HepG2 (cell line): Measurements from ENCODE around the gene CTIF. TPM values are rescaled to one million over a fixed set of nuclear protein-coding genes. Genes with fewer than 3 reads are reported as not detected.

Experiments used
- ATAC-seq: fragments of 200-7000 bp; cut with Tn5 transposase; 3 replicates; pipeline ENCODE4 v1.9.1; 2020; ENCODE audit warnings: mild to moderate bottlenecking, moderate library complexity
- BruUV-seq: library from RNA; stranded (reverse); fragments of 400-500 nt; replicated peaks from 2 replicates; lab custom pipeline; 2021; lab: Mats Ljungman, UMichigan
- CTCF ChIA-PET: fragments of 300-600 bp; formaldehyde crosslinking; extraction: SDS; loops from one replicate; lab custom pipeline; 2021; ENCODE audit warnings: low total read pairs, inconsistent platforms, low intra/inter-chr PET ratio; lab: Yijun Ruan, JAX
- POLR2A ChIA-PET: fragments of 350-600 bp; sonication (Branson Sonifier 250); formaldehyde crosslinking; loops from one replicate; lab custom pipeline; 2020; ENCODE audit warnings: antibody characterized with exemption, inconsistent platforms; lab: Yijun Ruan, JAX
- DNase-seq: peaks from one replicate; pipeline ENCODE4 v3.0.0-alpha.2; 2015; ENCODE audit warnings: low spot score
- FAIRE-seq: peaks from 3 replicates; lab custom pipeline; 2011; peaks lifted over from hg19 to GRCh38; lab: Jason Lieb, UNC
- H2AFZ ChIP-seq: one replicate; pipeline ENCODE4 v1.6.1; 2011; ENCODE audit warnings: low read length, inconsistent platforms
- H3K27ac ChIP-seq: fragments of 300-600 bp; 3 replicates; pipeline ENCODE4 v1.8.0; 2011; ENCODE audit warnings: mixed run types, mild to moderate bottlenecking, mixed read lengths, low read length, inconsistent platforms; ENCODE audit not compliant: insufficient read depth; ENCODE audit errors: extremely low read length
- H3K27me3 ChIP-seq, 2 experiments: fragments of 200-600 bp in 1 of 2; 2 replicates in 1 of 2; 3 replicates in 1 of 2; pipeline versions ENCODE4 v1.6.0 to v1.8.0; 2011; ENCODE audit warnings: low read length in 2 of 2, mild to moderate bottlenecking in 2 of 2, moderate library complexity in 2 of 2, inconsistent platforms in 1 of 2; ENCODE audit not compliant: insufficient read depth in 2 of 2, control insufficient read depth in 1 of 2
- H3K36me3 ChIP-seq, 2 experiments: fragments of 200-600 bp in 1 of 2; replicated peaks in 1 of 2; 2 replicates in 1 of 2; 3 replicates in 1 of 2; pipeline versions ENCODE4 v1.5.1 to v1.8.0; 2011; ENCODE audit warnings: low read length in 2 of 2, inconsistent platforms in 1 of 2; ENCODE audit not compliant: insufficient read depth in 2 of 2, control insufficient read depth in 1 of 2
- H3K4me1 ChIP-seq: 2 replicates; pipeline ENCODE4 v1.5.1; 2012; ENCODE audit warnings: low read length, inconsistent platforms; ENCODE audit not compliant: insufficient read depth
- H3K4me2 ChIP-seq: 2 replicates; pipeline ENCODE4 v1.6.0; 2011; ENCODE audit warnings: low read depth, low read length, inconsistent platforms
- H3K4me3 ChIP-seq, 3 experiments: fragments of 200-600 bp in 1 of 3; sonication (generic), shearing (Covaris generic) in 1 of 3; replicated peaks in 1 of 3; 2 replicates each; pipeline ENCODE4 v1.5.1; 2011 to 2016; ENCODE audit warnings: low read length in 3 of 3, inconsistent platforms in 2 of 3, low read depth in 2 of 3, mild to moderate bottlenecking in 2 of 3, control low read depth in 1 of 3, mixed read lengths in 1 of 3; ENCODE audit not compliant: insufficient read depth in 1 of 3
- H3K79me2 ChIP-seq: one replicate; pipeline ENCODE4 v1.6.1; 2011; ENCODE audit warnings: low read length, inconsistent platforms; ENCODE audit not compliant: insufficient read depth
- H3K9ac ChIP-seq: 2 replicates; pipeline ENCODE4 v1.6.0; 2011; ENCODE audit warnings: mild to moderate bottlenecking, low read depth, low read length, inconsistent platforms; ENCODE audit not compliant: insufficient read depth
- H3K9me3 ChIP-seq: 2 replicates; pipeline ENCODE4 v1.5.1; 2012; ENCODE audit warnings: mild to moderate bottlenecking, low read length
- H4K20me1 ChIP-seq: 2 replicates; pipeline ENCODE4 v1.6.0; 2011; ENCODE audit warnings: inconsistent platforms, mild to moderate bottlenecking, low read length, moderate library complexity; ENCODE audit not compliant: insufficient read depth
- AGO1 ChIP-seq: fragments of 200-400 bp; formaldehyde crosslinking; IDR thresholded peaks from 2 replicates; pipeline ENCODE4 v1.6.1; 2017; ENCODE audit warnings: mild to moderate bottlenecking, low read depth, low read length, moderate library complexity; ENCODE audit not compliant: poor library complexity, severe bottlenecking
- ATRX ChIP-seq: sonication (generic); formaldehyde crosslinking; IDR thresholded peaks from 2 replicates; pipeline ENCODE4 v1.4.0; 2020; ENCODE audit warnings: missing genetic modification reagents, borderline replicate concordance
- CC2D1A ChIP-seq: sonication (generic); formaldehyde crosslinking; IDR thresholded peaks from 2 replicates; pipeline ENCODE4 v1.8.1; 2023; ENCODE audit warnings: mild to moderate bottlenecking, missing genetic modification reagents
- FIP1L1 ChIP-seq: fragments of 200-400 bp; formaldehyde crosslinking; IDR thresholded peaks from 2 replicates; pipeline ENCODE4 v1.6.1; 2018; ENCODE audit warnings: low read depth, mild to moderate bottlenecking, low read length, moderate library complexity, borderline replicate concordance; ENCODE audit not compliant: insufficient read depth
- HMG20B ChIP-seq: conservative IDR thresholded peaks from 2 replicates; pipeline ENCODE4 v1.6.1; 2016; ENCODE audit warnings: missing genetic modification reagents, missing compliant biosample characterization
- HOXA5 ChIP-seq: sonication (generic); formaldehyde crosslinking; IDR thresholded peaks from 2 replicates; pipeline ENCODE4 v1.4.0; 2020; ENCODE audit warnings: missing genetic modification reagents
- KLF13 ChIP-seq: sonication (generic); formaldehyde crosslinking; IDR thresholded peaks from 2 replicates; pipeline ENCODE4 v1.4.0; 2020; ENCODE audit warnings: mild to moderate bottlenecking, missing genetic modification reagents
- KLF15 ChIP-seq: sonication (generic); formaldehyde crosslinking; IDR thresholded peaks from 2 replicates; pipeline ENCODE4 v1.8.1; 2023; ENCODE audit warnings: borderline replicate concordance, mild to moderate bottlenecking, inconsistent platforms, missing genetic modification reagents, mixed read lengths
- NFRKB ChIP-seq: fragments of 450-650 bp; IDR thresholded peaks from 2 replicates; pipeline ENCODE4 v1.6.1; 2017
- POLR2G ChIP-seq: fragments of 200-400 bp; formaldehyde crosslinking; IDR thresholded peaks from 2 replicates; pipeline ENCODE4 v1.6.1; 2018; ENCODE audit warnings: mild to moderate bottlenecking, low read depth, low read length, moderate library complexity
- SNAI1 ChIP-seq: sonication (generic); formaldehyde crosslinking; IDR thresholded peaks from 2 replicates; pipeline ENCODE4 v1.5.0; 2020; ENCODE audit warnings: mild to moderate bottlenecking, missing genetic modification reagents, borderline replicate concordance
- SNRNP70 ChIP-seq: fragments of 200-400 bp; formaldehyde crosslinking; IDR thresholded peaks from 2 replicates; pipeline ENCODE4 v1.6.1; 2017; ENCODE audit warnings: mild to moderate bottlenecking, low read depth, low read length, moderate library complexity
- TEAD3 ChIP-seq: optimal IDR thresholded peaks from 2 replicates; pipeline ENCODE3; 2016; ENCODE audit warnings: borderline replicate concordance
- ZNF570 ChIP-seq: sonication (generic); formaldehyde crosslinking; IDR thresholded peaks from 2 replicates; pipeline ENCODE4 v1.4.0; 2020; ENCODE audit warnings: mild to moderate bottlenecking, missing genetic modification reagents, borderline replicate concordance
- ZNF572 ChIP-seq: sonication (generic); formaldehyde crosslinking; IDR thresholded peaks from 2 replicates; pipeline ENCODE4 v1.5.1; 2020; ENCODE audit warnings: mild to moderate bottlenecking, missing genetic modification reagents
- ZNF777 ChIP-seq: sonication (generic); formaldehyde crosslinking; IDR thresholded peaks from 2 replicates; pipeline ENCODE4 v1.4.0; 2020; ENCODE audit warnings: missing genetic modification reagents
- WGBS: methylation state at CpG from one replicate; pipeline ENCODE4 v1.1.6; 2017; ENCODE audit warnings: low lambda C conversion rate; 5-methylcytosine and 5-hydroxymethylcytosine counted together
- in situ Hi-C: cut with HindIII; loops from 2 replicates; pipeline ENCODE4 v1.10.0; 2017; ENCODE audit warnings: low pct_unique_long_range_greater_than_20kb; ENCODE audit not compliant: extremely low pct_ligation_motif_present
- intact Hi-C: fragments of 100-400 bp; cut with micrococcal nuclease; formaldehyde crosslinking; loops from one replicate; pipeline ENCODE4 v1.10.0; 2022; ENCODE audit not compliant: unreplicated experiment
- polyA plus RNA-seq, 8 experiments: library from polyadenylated mRNA; depleted of rRNA in 3 of 8; stranded (reverse) in 7 of 8; unstranded in 1 of 8; fragments of >200 nt; fragmentation: Illumina TruSeq in 4 of 8; extraction: Trizol in 4 of 8; gene quantifications; 2 replicates each; pipeline versions ENCODE4 v1.2.1 to v1.2.3, GENCODE V29; 2011 to 2016; ENCODE audit warnings: low read depth in 4 of 8, missing spikeins in 1 of 8, mixed read lengths in 1 of 8; ENCODE audit not compliant: insufficient read depth in 1 of 8
- total RNA-seq, 5 experiments: library from RNA; depleted of rRNA; stranded (reverse); fragments of >200 nt; fragmentation: Illumina TruSeq; extraction: Trizol; gene quantifications; 2 replicates each; pipeline ENCODE4 v1.2.3, GENCODE V29; 2016; ENCODE audit warnings: low read depth in 1 of 5
- TF ChIP-seq, protein P1 (sequence below): sonication (generic); formaldehyde crosslinking; IDR thresholded peaks from 2 replicates; pipeline ENCODE4 v1.5.0; 2020; ENCODE audit warnings: missing genetic modification reagents, mild to moderate bottlenecking, borderline replicate concordance
- TF ChIP-seq, protein P2 (sequence below): sonication (generic); formaldehyde crosslinking; IDR thresholded peaks from 2 replicates; pipeline ENCODE4 v1.4.0; 2020; ENCODE audit warnings: missing genetic modification reagents

CTIF gene
- total and polyA plus RNA-seq, 2 of the 13 experiments (the other 11 are each of a cell fraction or from before 2014, with no cell fraction given): 18.2 to 28.0 TPM

DNA sequence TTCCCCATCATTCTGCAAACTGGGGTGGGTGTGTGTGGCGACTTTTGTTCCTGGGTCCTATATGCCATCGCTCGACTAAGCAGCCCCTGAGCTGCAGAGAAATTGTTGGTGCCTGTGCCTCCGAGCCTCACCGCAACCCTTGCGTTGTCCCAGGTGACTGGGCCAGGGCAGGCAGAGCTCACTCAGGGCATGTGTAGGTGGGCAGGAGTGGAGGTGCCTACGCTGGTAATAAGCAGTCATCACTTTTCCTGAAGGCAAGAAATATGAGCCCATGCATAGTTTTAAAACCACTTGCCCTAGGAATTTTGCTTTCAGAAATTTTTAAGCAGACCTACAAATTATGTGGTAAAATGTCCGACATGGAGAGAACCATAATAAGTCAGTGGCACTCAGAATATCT, 214.1 kb downstream of the CTIF start:
- ATAC-seq (no peak), FAIRE-seq (no peak), DNase-seq (no peak)
- Histone ChIP-seq H3K27ac (no peak overlapping the region), H3K4me3 (no peak overlapping the region), H3K36me3 (peaks cover 3 to 10% of the 10 kb centered on the region in 2 experiments; a peak in 4 of 5 replicates), H3K9me3 (no peaks in the 10 kb centered on the region), H3K9ac (no peak overlapping the region), H2AFZ (no peak overlapping the region), H3K27me3 (no peaks in the 10 kb centered on the region), H3K4me2 (no peak overlapping the region), H3K4me1 (no peaks in the 10 kb centered on the region), H4K20me1 (no peaks in the 10 kb centered on the region), H3K79me2 (no peaks in the 10 kb centered on the region)
- 98% methylated on average over 8 of the region's 8 CpGs for WGBS
- intact Hi-C loops: no loop called here
- POLR2A ChIA-PET: no interaction called here
- TF ChIP-seq KLF13 (CRISPR knock-in tag): no peak
- TF ChIP-seq FIP1L1: no peak
- no peak for TF ChIP-seq ZNF777 (CRISPR knock-in tag)
- TF ChIP-seq AGO1: no peak
- no peak for TF ChIP-seq NFRKB
- TF ChIP-seq TEAD3 (CRISPR knock-in tag): no peak
- TF ChIP-seq KLF15 (CRISPR knock-in tag): no peak
- TF ChIP-seq SNAI1 (CRISPR knock-in tag): no peak
- no peak for TF ChIP-seq HOXA5 (CRISPR knock-in tag)
- CTCF ChIA-PET: no interaction called here
- in situ Hi-C loops: no loop called here
- no TSS peak for BruUV-seq

DNA sequence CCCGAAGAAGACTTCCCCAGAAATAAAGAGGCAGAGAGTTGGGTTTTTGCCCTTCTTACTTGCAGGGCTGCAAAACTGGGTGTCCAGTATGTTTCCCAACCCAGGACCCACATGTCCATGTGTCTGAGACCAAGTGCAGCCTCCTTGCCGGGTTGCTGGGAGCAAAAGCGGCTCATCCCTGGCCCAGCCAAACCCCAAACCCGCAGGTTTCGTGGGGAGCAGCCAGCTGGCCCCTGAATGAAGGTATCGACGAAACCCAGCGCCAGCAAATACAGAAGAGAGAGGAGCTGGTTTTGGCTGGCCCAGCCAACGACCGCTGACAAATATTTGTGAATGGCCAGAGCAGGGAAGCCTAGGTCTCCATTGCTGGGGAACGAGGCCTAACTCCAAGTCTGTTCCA, 214.9 kb downstream of the CTIF start:
- intact Hi-C loops (no loop called here), in situ Hi-C loops (no loop called here)
- Histone ChIP-seq H3K27me3 (no peaks in the 10 kb centered on the region), H3K9me3 (no peaks in the 10 kb centered on the region), H3K4me1 (no peaks in the 10 kb centered on the region), H3K27ac (no peak overlapping the region), H3K36me3 (peaks cover 4 to 16% of the 10 kb centered on the region in 2 experiments; a peak in 4 of 5 replicates), H3K4me3 (no peak overlapping the region), H3K4me2 (no peak overlapping the region), H4K20me1 (no peaks in the 10 kb centered on the region), H3K9ac (no peak overlapping the region), H2AFZ (no peak overlapping the region), H3K79me2 (no peaks in the 10 kb centered on the region)
- 92% methylated on average over 8 of the region's 11 CpGs for WGBS
- CTCF ChIA-PET: no interaction called here
- ATAC-seq (no peak), FAIRE-seq (no peak), DNase-seq (no peak)
- no TSS peak for BruUV-seq
- POLR2A ChIA-PET: no interaction called here
- TF ChIP-seq, protein P1, sequence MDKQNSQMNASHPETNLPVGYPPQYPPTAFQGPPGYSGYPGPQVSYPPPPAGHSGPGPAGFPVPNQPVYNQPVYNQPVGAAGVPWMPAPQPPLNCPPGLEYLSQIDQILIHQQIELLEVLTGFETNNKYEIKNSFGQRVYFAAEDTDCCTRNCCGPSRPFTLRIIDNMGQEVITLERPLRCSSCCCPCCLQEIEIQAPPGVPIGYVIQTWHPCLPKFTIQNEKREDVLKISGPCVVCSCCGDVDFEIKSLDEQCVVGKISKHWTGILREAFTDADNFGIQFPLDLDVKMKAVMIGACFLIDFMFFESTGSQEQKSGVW (CRISPR knock-in tag): no peak
- TF ChIP-seq CC2D1A (CRISPR knock-in tag): no peak
- no peak for TF ChIP-seq HMG20B
- no peak for TF ChIP-seq ATRX (CRISPR knock-in tag)
- no peak for TF ChIP-seq SNRNP70
- TF ChIP-seq, protein P2, sequence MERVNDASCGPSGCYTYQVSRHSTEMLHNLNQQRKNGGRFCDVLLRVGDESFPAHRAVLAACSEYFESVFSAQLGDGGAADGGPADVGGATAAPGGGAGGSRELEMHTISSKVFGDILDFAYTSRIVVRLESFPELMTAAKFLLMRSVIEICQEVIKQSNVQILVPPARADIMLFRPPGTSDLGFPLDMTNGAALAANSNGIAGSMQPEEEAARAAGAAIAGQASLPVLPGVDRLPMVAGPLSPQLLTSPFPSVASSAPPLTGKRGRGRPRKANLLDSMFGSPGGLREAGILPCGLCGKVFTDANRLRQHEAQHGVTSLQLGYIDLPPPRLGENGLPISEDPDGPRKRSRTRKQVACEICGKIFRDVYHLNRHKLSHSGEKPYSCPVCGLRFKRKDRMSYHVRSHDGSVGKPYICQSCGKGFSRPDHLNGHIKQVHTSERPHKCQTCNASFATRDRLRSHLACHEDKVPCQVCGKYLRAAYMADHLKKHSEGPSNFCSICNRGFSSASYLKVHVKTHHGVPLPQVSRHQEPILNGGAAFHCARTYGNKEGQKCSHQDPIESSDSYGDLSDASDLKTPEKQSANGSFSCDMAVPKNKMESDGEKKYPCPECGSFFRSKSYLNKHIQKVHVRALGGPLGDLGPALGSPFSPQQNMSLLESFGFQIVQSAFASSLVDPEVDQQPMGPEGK: no peak
- no peak for TF ChIP-seq ZNF572
- TF ChIP-seq ZNF570 (CRISPR knock-in tag): no peak
- TF ChIP-seq POLR2G: no peak
